GM18909 (cell line): ENCODE data around the gene SYNPO.
A peak's percentile ranks its signal among the peaks of the same experiment; 100 is the strongest.

Experiments used
- ATAC-seq: cut with Tn5 transposase; IDR thresholded peaks from one replicate; pipeline ENCODE4 v1.9.1; 2021; ENCODE audit warnings: mild to moderate bottlenecking; ENCODE audit not compliant: unreplicated experiment, poor library complexity

Gene SYNPO

DNA sequence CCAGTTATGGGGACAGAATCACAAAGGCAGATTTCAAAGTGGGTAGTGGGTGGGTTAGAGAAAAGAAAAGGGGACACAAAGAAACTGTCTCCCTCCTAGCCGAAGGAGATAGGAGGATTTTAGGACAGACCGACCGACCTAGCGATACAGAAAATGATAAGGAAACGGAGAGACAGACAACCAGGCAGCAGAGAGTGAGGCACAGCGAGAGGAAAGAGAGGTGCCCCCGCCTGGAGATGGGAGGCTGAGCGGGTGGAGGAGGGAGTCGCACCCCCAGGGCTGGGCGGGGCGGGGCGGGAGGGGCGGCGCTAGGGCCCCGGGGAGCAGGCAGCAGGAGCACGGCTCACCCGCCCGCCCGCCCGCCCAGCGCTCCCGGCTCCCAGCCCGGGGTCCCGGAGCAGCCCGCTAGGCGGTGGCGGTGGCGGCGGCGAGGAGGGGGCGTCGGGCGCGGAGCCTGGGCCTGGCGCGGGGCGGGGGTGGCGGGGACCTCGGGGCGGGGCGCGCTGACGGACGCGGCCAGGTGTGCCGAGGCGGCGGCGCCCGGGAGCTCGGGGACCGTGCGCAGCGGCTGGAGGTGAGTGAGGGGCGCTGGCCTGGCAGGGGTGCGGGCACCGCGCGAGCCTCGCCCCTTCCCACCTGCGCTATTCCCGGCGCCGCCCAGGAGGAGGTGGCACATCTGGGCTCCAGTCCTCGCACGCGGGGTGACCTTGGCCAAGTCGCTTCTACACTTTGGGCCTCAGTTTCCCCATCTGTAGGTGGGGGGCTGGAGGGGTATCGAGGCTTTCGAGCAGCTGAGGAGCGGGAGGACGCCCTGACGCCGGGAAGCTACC, 15.9 kb upstream of the SYNPO start:
- peak; percentile 34 for ATAC-seq

DNA sequence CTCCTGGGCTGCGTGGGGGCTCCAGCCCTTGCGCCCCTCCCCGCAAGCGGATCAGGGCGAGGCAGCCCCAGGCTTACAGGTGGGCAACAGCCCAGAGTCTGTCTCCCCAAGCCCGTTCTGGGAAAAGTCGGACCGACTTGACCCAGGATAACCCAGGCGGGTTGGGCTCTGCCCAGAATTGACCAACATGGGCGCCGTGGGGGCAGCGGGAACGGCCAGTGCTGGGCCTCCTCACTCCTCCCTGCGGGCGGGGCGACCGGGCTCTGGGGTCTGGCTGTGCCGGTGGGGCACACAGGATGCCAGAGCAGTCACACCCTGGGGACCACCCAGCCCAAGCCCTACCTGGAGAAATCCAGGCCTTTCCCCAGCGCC, 15.3 kb upstream of the SYNPO start:
- no peak for ATAC-seq

DNA sequence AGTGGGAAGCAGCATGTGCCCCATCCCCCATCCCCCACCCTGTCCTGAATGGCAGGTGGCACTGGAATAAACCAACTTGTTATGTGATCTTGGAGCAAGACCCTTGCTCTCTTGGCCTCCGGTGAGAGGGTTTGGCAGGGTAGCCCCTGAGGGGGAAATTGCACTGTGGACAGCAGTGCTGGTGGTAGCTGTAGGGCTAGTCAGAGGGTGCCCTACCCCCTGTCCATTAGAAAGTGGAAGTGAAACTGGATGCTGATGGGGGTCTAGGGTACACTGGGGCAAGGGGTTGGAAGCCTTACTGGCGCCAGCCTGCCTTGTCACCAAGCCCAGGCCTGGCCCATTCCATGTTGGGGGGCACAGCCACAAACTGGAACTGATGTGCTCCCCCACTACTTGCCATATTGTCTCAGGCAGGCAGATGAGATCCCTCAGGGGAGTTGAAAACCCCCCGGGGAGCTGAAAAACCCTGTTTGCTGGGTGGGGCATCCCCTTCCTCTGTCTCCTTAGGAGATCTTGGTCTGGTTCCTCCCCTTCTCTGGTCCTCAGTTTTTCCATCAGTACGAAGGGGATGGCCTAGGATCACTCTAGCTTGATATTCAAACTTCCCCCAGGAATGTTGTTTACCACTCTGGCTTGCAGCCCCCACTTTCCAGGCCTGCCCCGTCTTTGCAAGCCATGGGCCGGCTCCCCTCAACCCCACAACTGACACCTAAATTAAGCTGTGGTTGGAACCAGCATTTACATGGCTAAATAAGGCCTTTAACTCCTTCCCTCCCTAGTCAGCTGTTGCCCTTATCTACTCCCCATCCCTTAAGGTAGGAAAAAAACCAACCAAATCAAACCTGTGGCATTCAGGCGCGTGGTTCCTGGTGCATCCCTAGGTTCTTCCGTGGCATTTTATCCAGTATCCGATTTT, 14.4 kb upstream of the SYNPO start:
- ATAC-seq: peak; percentile 53

DNA sequence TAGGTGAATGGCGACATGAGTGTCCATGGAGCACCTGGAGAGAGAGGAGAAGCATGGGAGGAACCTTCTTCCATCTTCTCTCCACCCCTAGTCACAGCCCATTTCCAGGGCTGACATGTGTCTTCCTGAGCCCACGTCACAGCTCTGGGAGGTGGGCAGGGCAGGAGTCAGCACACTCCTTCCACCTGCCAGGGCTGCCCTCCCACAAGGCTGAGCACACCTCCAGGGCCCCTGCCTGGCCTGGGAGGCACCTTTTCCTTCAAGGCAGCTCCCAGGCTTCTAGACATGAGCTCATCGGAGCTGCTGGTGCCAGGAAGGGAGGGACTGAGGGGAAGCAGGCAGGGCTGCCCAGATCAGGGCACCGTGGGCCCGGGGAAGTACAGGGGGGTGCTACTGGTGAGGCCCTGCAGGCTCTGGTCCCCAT, 13.6 kb upstream of the SYNPO start:
- ATAC-seq: no peak

DNA sequence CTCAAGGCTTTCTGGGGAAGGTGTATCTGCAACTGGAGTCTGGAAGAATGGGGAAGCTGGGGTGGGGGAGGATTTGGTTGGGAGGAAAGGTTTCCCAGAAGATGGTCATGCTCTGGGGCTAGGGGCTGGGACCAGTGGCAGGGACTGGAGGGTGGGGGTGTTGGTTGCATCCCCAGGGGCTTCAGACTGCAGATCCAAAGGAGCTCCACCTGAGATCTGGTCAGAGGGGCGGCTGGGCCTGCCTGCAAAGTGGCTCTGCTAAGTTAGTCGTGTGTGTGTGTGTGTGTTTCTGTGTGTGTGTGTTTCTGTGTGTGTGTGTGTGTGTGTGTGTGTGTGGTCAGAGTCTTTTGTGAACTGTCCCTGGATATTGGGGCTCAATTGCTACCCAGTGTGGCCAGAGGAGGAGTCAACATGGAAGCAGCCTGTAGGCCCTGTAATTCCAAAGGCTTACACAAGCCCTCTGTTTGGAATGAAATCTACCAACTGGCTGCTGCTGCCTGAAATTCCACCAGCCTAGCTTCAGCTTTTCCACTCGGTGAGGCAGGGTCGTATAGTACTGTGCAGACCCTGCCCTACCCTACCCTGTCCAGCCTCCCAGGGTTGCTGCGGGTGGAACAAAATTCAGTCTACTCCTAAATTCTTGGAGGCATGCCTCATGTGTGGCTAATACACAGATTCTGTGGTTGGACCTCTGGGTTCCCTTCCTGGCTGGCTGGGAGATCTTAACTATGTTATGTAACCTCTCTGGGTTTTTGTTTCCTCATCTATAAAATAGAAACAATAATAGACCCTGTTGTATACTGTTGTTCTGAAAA, 12.5 kb upstream of the SYNPO start:
- ATAC-seq: no peak

DNA sequence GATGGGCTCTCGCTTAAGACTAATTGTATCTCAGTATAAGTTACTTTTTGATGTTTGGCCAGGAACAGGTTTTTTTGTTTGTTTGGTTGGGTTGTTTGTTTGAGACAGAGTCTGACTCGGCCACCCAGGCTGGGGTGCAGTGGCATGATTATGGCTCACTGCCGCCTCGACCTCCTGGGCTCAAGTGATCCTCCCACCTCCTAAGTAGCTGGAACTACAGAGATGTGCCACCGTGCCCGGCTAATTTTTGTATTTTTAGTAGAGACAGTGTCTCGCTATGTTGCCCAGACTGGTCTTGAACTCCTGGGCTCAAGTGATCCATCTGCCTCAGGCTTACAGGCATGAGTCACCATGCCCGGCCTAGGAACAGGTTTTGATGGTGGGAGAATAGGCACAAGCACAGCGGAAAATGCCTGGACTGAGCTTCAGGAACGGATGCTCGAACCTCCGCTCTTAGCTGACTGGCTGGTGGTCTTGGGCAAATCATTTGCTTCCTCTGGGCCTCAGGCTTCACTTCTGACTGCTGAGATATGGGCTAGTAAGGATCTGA, 11.4 kb upstream of the SYNPO start:
- no peak for ATAC-seq

DNA sequence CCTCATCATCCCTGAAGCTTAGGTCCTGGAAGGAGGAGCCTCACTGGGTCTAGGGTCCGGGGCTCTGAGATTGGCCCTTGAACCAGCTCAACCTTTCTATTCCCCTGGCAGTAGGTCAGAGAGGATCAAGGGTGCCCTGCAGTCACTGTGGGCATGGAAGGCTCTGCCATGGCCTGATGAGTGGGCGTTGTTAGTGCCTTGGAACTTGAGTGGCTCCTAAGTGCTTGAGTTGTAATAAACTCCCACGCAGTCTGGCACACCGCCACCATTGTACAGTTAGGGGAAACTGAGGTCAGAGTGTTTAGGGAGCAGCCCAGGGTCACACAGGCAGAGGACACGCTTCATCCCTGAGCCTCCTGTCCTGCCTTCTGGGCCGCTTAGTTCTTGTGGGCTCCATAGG, 10.4 kb upstream of the SYNPO start:
- no peak for ATAC-seq

DNA sequence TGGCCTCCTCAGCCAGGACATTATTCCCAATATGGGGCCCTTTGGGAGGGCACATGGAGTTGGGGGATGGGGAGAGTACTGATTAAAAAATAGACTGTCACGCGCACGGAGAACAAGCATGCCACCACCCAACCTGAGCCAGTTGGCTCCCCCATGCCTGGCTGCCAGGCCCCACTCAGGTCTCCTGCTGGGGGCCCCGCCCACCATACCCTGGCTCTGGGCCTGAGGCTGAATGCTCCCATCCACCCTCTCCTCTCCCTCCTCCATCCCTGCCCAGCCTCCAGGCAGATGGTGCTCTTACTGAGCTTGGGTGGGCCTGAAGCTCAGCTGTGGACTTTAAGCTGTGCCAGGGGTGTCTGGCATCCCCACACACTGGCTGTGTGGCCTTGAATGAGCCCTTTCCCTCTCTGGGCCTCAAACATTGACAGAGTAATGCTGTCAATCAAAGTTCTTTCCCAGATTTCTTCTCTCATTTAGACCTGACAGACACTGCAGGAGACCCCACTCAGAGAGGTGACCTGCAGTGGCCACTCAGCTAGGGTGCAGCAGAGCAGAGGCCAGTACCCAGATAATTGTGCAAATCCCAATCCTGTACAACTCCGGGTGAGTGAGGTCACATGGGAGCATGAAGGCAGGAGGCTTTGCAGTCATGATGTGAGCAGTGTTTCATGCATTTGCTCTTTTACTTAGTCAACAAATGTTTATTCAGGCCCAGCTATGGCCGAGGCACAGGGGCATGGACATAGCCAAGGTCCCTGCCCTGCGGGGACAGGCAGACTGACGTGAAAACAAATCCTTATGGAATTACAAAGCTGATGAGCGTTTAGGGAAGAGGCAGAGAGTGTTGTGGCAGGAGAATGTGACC, 9.8 kb upstream of the SYNPO start:
- no peak for ATAC-seq

DNA sequence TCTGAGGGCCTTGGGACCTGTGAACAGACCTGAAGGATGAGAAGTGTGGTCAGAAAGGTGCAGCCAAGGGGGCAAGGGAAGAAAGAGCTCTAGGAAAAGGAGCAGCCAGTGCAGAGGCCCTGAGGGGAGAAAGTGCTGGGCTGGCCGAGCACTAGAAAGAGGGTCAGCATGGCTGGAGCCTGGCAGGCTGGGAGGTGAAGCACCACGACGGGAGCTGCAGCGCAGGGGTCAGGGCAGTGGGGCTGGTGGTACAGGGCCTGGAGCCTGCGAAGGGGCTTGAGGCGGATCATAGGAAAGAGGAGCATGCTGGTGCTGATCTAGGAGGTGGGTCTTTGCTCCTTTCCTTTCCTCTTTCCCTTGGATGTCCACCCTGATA, 9.1 kb upstream of the SYNPO start:
- no peak for ATAC-seq

DNA sequence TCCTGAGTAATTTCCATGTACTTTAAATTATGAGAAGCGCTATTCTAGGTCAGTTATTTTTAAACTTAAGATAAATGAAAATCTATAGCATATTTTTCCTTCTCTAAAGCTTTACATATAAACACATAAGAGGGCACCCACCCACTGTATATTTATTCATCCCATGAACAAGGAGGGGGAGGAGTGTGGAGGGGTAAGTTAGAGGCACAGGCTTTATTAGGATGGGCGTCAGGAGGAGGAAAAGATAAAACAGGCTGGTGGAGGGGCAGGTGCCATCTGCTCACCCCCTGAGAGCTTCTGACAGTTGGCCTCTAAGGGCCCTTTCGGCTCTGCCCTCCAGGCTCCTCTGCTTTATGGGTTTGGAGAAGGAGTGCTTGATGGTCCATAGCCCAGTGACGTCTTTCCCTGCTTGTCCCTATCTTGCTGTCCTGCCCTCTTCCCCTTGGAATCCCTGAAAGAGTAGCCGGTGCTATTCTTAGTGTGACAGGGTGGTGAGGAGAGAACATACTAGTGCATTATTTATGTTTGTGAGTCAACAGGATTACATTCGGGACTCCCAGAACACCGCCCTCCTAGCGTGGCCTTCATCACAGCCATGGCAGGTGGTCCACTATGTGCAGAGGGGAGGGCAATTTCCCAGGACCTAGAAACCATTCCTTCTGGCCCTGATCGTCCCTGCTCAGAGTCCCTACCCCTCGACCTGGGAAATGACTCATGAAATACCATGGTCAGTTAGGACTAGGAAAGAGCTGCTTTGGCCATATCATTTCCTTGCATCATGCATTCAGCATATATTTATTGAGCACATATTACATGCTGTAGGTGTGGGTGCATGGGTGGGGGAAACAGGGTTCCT, 7.9 kb upstream of the SYNPO start:
- no peak for ATAC-seq

DNA sequence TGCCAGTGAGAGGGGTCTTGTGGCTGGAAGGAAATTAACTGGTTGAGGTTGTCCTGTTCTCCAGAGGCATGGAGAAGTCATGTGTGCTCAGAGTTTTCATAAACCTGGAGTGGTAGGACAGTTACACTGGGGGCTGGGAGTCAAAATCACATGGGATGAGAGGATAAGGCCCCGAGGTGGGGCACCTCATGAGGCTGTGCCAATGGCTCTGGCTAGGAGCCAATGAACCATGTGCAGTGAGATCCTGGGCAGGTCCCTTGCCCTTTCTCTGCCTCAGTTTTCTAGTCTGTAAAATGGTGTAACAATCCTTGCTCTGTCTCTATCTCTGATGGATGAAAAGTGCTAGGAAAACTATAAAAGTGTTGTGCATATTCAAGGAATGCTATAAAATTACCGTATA, 7.0 kb upstream of the SYNPO start:
- no peak for ATAC-seq

DNA sequence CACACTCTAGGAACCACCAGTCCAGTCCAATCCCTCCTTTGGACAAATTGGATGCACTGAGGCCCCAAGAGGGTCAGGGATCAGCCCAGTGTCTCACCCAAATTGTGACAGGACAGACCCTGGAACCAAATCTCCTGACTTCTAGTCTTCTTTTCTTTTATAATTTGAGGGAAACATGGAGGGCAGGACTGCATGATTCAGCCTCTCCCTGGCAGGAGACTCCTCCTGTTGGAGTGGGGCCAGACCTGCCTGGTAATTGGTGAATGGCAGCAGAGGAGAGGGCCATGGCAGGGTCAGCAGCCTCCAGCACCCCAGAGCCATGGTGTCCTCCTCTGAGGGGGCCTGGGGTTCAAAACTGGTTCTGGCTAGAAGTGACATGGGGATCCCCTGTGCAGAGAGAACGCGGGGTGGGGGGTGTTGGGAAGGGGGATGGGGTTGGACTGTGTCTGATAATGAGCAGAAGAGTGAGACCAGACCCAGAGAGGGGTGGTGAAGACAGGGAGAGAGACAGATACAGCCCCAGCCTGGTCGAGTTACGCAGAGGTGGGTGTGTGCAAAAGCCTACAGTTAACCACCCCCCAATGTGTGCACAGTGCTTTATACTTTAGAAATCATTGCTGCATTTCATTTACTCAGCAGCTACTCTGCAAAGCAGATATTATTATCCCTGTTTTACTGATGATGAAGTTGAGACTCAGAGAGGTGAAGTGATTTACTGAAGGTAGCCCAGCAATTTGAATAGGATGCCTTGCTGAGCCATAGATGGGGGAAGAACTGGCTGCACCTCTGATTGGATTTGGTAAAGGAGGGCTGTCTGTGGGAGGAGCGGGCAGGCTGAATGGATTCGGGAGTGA, 3.8 kb upstream of the SYNPO start:
- ATAC-seq: no peak

DNA sequence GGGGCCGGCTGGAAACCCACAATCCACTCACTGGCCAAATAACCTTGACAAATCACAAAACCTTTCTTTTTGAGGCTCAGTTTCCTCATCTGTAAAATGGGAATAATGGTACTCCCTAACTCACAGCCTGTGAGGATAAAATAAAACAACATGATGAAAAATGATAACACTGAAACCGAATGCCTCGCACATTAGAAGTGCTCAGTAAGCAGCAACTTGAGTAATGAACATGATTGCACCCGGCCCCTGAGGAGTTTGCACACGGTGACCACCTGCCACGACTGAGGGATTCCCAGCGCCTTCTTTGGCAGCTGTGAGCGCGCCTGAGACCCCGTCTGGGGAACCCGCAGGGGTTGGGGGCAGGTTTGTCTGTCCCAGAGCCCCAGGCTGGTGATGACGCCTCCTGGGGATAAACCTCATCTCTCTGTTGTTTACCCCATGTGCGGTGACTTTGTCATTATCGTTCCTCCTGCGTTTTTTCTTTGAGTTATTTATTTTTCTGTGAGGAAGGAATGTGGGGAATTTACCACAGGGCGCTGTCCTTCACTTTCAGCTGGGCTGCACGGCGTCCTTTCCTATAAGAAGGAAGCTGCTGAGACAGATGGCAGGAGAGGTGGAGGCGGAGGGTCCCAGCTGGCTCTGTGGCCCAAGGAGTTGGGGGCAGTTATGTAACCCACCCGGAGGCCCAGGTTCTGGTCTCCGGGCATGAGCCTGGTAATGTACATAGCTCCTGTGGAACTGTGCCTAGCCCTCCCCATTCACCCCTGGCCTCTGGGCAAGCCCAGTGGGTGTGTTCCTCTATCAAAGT, 3.0 kb upstream of the SYNPO start:
- ATAC-seq: no peak

DNA sequence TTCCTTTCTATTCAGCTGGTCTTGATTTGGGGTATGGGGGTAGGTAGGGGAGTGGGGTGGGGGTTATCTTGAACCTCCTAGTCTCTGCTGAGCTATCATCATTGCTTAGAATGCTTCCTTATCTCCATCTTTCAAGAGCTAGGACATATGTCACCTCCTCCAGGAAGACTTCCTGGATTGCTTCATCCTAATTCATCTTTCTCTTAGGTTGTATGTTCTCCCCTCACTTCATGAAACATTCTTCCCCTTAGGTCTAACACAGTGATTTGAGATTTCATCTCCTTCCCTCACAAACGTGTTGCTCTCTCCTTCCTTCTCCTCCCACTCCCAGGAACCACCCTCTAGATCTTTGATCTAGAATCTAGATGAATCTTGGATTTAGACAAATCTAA, 2.4 kb upstream of the SYNPO start:
- no peak for ATAC-seq

DNA sequence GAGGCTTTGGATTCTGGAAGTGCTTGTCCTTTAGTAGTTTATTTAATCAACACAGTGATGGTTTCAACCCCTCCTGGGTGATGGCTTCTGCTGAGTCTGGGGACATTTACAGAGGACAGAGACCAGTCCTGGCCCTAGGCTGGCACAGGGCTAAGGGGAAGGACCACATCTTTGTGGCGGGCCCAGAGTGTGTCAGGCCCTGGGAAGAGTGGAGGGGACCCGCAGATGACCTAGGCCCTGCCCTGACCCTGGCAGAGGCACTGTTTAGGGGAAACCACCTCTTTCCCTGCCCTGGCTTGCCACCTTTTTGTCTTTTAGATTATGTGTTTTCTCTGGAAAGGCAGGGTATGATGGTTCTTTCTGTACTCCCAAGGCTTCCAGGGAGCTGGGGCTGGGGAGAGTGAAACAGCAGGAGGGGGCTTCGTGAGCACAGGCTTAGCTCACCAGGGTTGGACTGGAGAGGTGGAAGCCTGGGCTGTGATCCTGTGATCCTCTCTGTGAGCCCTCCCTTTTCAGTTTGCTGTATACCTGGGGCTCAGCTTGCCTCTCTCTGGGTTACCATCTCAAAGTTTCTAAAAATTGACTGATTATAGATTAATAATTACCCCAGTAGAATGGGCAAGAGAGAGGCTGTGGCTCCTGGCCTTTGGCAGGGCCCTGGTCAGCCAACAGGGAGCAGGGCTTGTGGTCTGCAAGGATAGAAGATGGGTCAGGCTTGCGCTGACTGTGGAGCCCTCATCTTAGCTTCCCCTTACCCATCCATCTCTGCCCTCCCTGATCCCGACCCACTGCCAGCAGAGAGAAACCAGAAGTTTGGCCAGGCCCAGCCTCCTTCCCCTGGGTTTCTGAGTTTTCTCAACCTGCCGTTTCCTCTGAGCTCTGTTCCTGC, 1.7 kb upstream of the SYNPO start:
- ATAC-seq: no peak

DNA sequence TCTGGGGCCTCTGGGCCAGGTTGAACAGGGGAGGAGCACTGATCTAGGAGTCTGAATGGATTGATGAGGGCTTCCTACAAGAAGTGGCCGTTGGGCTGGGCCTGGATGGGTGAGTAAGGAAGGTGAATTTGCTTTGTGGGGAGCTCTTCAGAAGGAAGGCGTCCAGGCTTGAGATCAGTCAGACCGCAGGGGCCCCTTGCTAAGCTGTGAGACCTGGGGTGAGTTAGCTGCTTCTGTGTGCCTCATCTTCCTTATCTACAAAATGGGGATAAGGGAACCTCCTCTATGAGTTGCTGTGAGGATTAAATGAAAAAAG, 1.1 kb upstream of the SYNPO start:
- no peak for ATAC-seq
